Fibroblast of the conjunctiva (primary cell): ENCODE data around the gene KLK12.

ENCODE experiments used
- DNase-seq: peaks from one replicate; pipeline ENCODE4 v3.0.0-alpha.2; 2010; ENCODE audit warnings: low read depth

Gene KLK12

GRCh38 chr19:51034704-51035103 lies at the start of gene KLK12:
TSS of gene KLK12 (minus strand) at chr19:51035002. CDS start at chr19:51034621, 381 bp downstream.
- no peak for DNase-seq

- DNase-seq, result no peak
Observed at GRCh38 chr19:51084505-51084904, 49.7 kb upstream of the KLK12 start.

- DNase-seq, result no peak
Observed at GRCh38 chr19:51083783-51084182, 49.0 kb upstream of the KLK12 start.

GRCh38 chr19:51083181-51083580 lies 48.4 kb upstream of the KLK12 start:
- no peak for DNase-seq

GRCh38 chr19:51082611-51083010 lies 47.8 kb upstream of the KLK12 start, which contains the start of gene KLK14:
TSS of gene KLK14 (minus strand) at chr19:51082887. CDS start at chr19:51082614, 273 bp downstream.
- no peak for DNase-seq

- DNase-seq, result no peak
Observed at GRCh38 chr19:51081476-51081875, 46.7 kb upstream of the KLK12 start.

GRCh38 chr19:51079481-51080110 lies 44.8 kb upstream of the KLK12 start:
- DNase-seq, result no peak

GRCh38 chr19:51078731-51079130 lies 43.9 kb upstream of the KLK12 start:
- DNase-seq, result no peak

GRCh38 chr19:51078104-51078503 lies 43.3 kb upstream of the KLK12 start:
- no peak for DNase-seq

- no peak for DNase-seq
Observed at GRCh38 chr19:51076631-51077213, 41.9 kb upstream of the KLK12 start.

- no peak for DNase-seq
Observed at GRCh38 chr19:51075998-51076397, 41.2 kb upstream of the KLK12 start.

- DNase-seq, result no peak
Observed at GRCh38 chr19:51071095-51071405, 36.2 kb upstream of the KLK12 start.

- no peak for DNase-seq
Observed at GRCh38 chr19:51070334-51071094, 35.7 kb upstream of the KLK12 start.

GRCh38 chr19:51066393-51067186 lies 31.8 kb upstream of the KLK12 start:
- no peak for DNase-seq

GRCh38 chr19:51065221-51065960 lies 30.6 kb upstream of the KLK12 start:
- no peak for DNase-seq

GRCh38 chr19:51064534-51065220 lies 29.9 kb upstream of the KLK12 start, which contains the start of gene KLK13:
TSS of gene KLK13 (minus strand) at chr19:51065092. CDS start at chr19:51065067, 25 bp downstream.
- no peak for DNase-seq

GRCh38 chr19:51063664-51064063 lies 28.9 kb upstream of the KLK12 start:
- no peak for DNase-seq

GRCh38 chr19:51060973-51061372 lies 26.2 kb upstream of the KLK12 start:
- no peak for DNase-seq

GRCh38 chr19:51060336-51060735 lies 25.5 kb upstream of the KLK12 start:
- no peak for DNase-seq

- no peak for DNase-seq
Observed at GRCh38 chr19:51059715-51060114, 24.9 kb upstream of the KLK12 start.

- no peak for DNase-seq
Observed at GRCh38 chr19:51055866-51056265, 21.1 kb upstream of the KLK12 start.
